Endodermal cell (in vitro differentiated cells): Measurements from ENCODE around the gene SLC49A4. TPM values are rescaled to one million over a fixed set of nuclear protein-coding genes. Genes with fewer than 3 reads are reported as not detected.

Experiments used
- DNase-seq: peaks from one replicate; pipeline ENCODE4 v3.0.0-alpha.2; 2017
- H3K27ac ChIP-seq: 2 replicates; pipeline ENCODE4 v1.5.1; 2013; ENCODE audit warnings: mild to moderate bottlenecking, low read depth, low read length, moderate library complexity
- H3K27me3 ChIP-seq: 2 replicates; pipeline ENCODE4 v1.6.1; 2013; ENCODE audit warnings: mild to moderate bottlenecking, low read length, moderate library complexity; ENCODE audit not compliant: insufficient read depth, control insufficient read depth, poor library complexity, severe bottlenecking
- H3K36me3 ChIP-seq: 2 replicates; pipeline ENCODE4 v1.7.0; 2013; ENCODE audit warnings: mild to moderate bottlenecking, low read length, moderate library complexity; ENCODE audit not compliant: control insufficient read depth, insufficient read depth
- H3K4me1 ChIP-seq: one replicate; pipeline ENCODE4 v1.7.0; 2013; ENCODE audit warnings: low read length; ENCODE audit not compliant: control insufficient read depth, insufficient read depth
- H3K4me3 ChIP-seq: 2 replicates; pipeline ENCODE4 v1.5.1; 2013; ENCODE audit warnings: mild to moderate bottlenecking, low read length, moderate library complexity
- H3K9ac ChIP-seq: 2 replicates; pipeline ENCODE4 v1.6.1; 2013; ENCODE audit warnings: mild to moderate bottlenecking, low read length, moderate library complexity; ENCODE audit not compliant: poor library complexity, severe bottlenecking; ENCODE audit errors: extremely low read depth
- H3K9me3 ChIP-seq: 2 replicates; pipeline ENCODE4 v1.6.1; 2013; ENCODE audit warnings: mild to moderate bottlenecking, low read length, moderate library complexity; ENCODE audit not compliant: control insufficient read depth
- H3K27ac Mint-ChIP-seq: 2 replicates; pipeline ENCODE4 v1.8.0; 2020; ENCODE audit warnings: mixed read lengths
- H3K27me3 Mint-ChIP-seq: 2 replicates; pipeline ENCODE4 v1.8.0; 2021; ENCODE audit warnings: mild to moderate bottlenecking, mixed read lengths; ENCODE audit not compliant: insufficient read depth
- H3K36me3 Mint-ChIP-seq: 2 replicates; pipeline ENCODE4 v1.8.0; 2020; ENCODE audit warnings: low read depth, mixed read lengths
- H3K4me1 Mint-ChIP-seq: 2 replicates; pipeline ENCODE4 v1.8.0; 2020; ENCODE audit warnings: mixed read lengths
- H3K4me3 Mint-ChIP-seq: 2 replicates; pipeline ENCODE4 v1.8.0; 2020; ENCODE audit warnings: mild to moderate bottlenecking, moderate library complexity, mixed read lengths
- H3K9me3 Mint-ChIP-seq: 2 replicates; pipeline ENCODE4 v1.8.0; 2020; ENCODE audit warnings: mild to moderate bottlenecking, mixed read lengths
- CTCF ChIP-seq: fragments of 200-600 bp; sonication (generic); conservative IDR thresholded peaks from 2 replicates; pipeline ENCODE4 v1.5.0; 2021; ENCODE audit warnings: antibody characterized with exemption, mild to moderate bottlenecking
- WGBS, 2 experiments: methylation state at CpG; one replicate each; pipeline versions ENCODE4 v1.1.5 to v1.1.7; 2013; ENCODE audit warnings: missing lambda C conversion rate in 2 of 2, mixed read lengths in 1 of 2; ENCODE audit not compliant: insufficient coverage in 1 of 2, insufficient read length in 1 of 2; 5-methylcytosine and 5-hydroxymethylcytosine counted together
- total RNA-seq, 2 donors: library from RNA; stranded (reverse); fragmentation: NEBNext Ultra II Directional in 1 of 2; extraction: Animal tissue kit (Norgen Biotek cat#: 25700) in 1 of 2; gene quantifications; 2 replicates in 1 of 2; 3 replicates in 1 of 2; pipeline ENCODE4 v1.2.1, GENCODE V29; 2021

SLC49A4 gene
- total RNA-seq, 2 donors from 2014 or later = 12.2 to 14.9 TPM

GRCh38 chr3:122912772-122913538 is 118.1 kb downstream of the SLC49A4 start:
- WGBS, 2 experiments = 96% methylated on average over 30 to 76 of the region's 76 CpGs
- no peaks in the 10 kb centered on the region for H3K4me1 ChIP-seq
- H3K4me3 ChIP-seq = no peak overlapping the region
- Mint-ChIP-seq H3K27me3 (peaks cover 41% of the 10 kb centered on the region), H3K27ac (no peak overlapping the region), H3K4me3 (no peak overlapping the region), H3K36me3 (peaks cover 38% of the 10 kb centered on the region), H3K4me1 (no peaks in the 10 kb centered on the region), H3K9me3 (no peaks in the 10 kb centered on the region)
- H3K9me3 ChIP-seq = no peaks in the 10 kb centered on the region
- H3K9ac ChIP-seq = no peak overlapping the region
- H3K36me3 ChIP-seq = peaks cover 21% of the 10 kb centered on the region
- H3K27me3 ChIP-seq = no peaks in the 10 kb centered on the region
- H3K27ac ChIP-seq = no peak overlapping the region
- no peak for TF ChIP-seq CTCF
- DNase-seq = peak; percentile 54

GRCh38 chr3:122913539-122914100 is 118.8 kb downstream of the SLC49A4 start:
- Mint-ChIP-seq H3K27ac (no peak overlapping the region), H3K27me3 (peaks cover 41% of the 10 kb centered on the region), H3K9me3 (no peaks in the 10 kb centered on the region), H3K4me1 (no peaks in the 10 kb centered on the region), H3K36me3 (peaks cover 33% of the 10 kb centered on the region), H3K4me3 (no peak overlapping the region)
- Histone ChIP-seq H3K36me3 (peaks cover 17% of the 10 kb centered on the region), H3K9ac (no peak overlapping the region), H3K4me1 (no peaks in the 10 kb centered on the region), H3K4me3 (no peak overlapping the region), H3K27ac (no peak overlapping the region), H3K9me3 (no peaks in the 10 kb centered on the region), H3K27me3 (no peaks in the 10 kb centered on the region)
- WGBS, 2 experiments = 94 to 98% methylated on average over 20 to 33 of the region's 33 CpGs
- no peak for TF ChIP-seq CTCF
- peak; percentile 38 for DNase-seq

DNA sequence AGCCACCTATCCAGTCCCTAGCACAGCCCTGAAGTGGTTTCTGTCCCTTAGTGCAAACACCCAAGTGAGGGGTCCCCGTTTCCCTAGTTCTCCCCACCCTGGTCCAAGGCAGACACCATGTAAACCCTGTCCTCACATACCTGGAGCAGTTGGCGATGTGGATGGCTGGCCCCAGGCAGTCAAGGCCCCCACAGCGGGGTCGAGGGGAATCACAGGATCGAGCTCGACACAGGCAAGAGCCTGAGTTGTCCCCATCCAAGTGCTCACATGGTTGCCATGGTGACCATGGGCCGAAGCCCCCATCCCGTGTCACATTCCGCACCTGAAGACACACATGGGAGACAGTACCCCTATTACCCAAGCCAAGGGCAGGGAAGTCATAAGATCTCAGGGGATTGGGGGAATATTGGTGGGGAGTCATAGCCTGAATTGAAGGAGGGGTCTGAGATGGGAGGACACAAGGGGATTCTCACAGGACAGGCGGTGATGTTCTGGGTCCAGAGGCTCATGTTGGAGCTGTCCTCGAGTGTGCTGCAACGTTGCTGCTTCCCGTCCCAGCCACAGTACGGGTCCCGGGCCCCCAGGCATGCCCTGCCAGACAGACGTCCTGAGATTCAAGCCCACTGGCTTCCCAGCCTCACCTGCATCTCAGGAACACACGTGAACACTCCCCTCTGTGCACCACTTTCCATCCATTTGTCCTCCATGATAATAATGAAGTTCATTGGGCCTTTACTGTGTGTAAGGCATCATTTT is 120.6 kb downstream of the SLC49A4 start:
- DNase-seq = peak; percentile 33
- WGBS, 2 experiments = 92 to 96% methylated on average over 11 to 17 of the region's 17 CpGs
- no peaks in the 10 kb centered on the region for H3K4me1 Mint-ChIP-seq
- TF ChIP-seq CTCF = no peak
- Histone ChIP-seq H3K27ac (no peak overlapping the region), H3K36me3 (peaks cover 3% of the 10 kb centered on the region), H3K9ac (no peak overlapping the region), H3K4me3 (no peak overlapping the region), H3K9me3 (no peaks in the 10 kb centered on the region), H3K27me3 (no peaks in the 10 kb centered on the region), H3K4me1 (no peaks in the 10 kb centered on the region)
- no peak overlapping the region for H3K27ac Mint-ChIP-seq
- H3K27me3 Mint-ChIP-seq = peaks cover 49% of the 10 kb centered on the region
- no peaks in the 10 kb centered on the region for H3K9me3 Mint-ChIP-seq
- H3K4me3 Mint-ChIP-seq = no peak overlapping the region
- peaks cover 26% of the 10 kb centered on the region for H3K36me3 Mint-ChIP-seq
